Measurements from ENCODE around the gene SLC39A2.
"Not testable (repeated sequence)": the region's sequence is repeated elsewhere in the genome, so short reads cannot be mapped to it uniquely, and the experiment has no call there.

SLC39A2 gene

GRCh38 chr14:21037156-21037555 is 38.1 kb downstream of the SLC39A2 start:
- Mint-ChIP-seq H3K4me1 (peaks cover 52% of the 10 kb centered on the region), H3K27me3 (ENCODE audit: low read depth) (no peaks in the 10 kb centered on the region), H3K36me3 (ENCODE audit: low read depth) (no peaks in the 10 kb centered on the region), H3K9me3 (no peaks in the 10 kb centered on the region), H3K27ac (peak overlapping the region in 1 of 3 experiments; percentile 10), H3K4me3 (no peak overlapping the region)
- TF ChIP-seq, protein P1, sequence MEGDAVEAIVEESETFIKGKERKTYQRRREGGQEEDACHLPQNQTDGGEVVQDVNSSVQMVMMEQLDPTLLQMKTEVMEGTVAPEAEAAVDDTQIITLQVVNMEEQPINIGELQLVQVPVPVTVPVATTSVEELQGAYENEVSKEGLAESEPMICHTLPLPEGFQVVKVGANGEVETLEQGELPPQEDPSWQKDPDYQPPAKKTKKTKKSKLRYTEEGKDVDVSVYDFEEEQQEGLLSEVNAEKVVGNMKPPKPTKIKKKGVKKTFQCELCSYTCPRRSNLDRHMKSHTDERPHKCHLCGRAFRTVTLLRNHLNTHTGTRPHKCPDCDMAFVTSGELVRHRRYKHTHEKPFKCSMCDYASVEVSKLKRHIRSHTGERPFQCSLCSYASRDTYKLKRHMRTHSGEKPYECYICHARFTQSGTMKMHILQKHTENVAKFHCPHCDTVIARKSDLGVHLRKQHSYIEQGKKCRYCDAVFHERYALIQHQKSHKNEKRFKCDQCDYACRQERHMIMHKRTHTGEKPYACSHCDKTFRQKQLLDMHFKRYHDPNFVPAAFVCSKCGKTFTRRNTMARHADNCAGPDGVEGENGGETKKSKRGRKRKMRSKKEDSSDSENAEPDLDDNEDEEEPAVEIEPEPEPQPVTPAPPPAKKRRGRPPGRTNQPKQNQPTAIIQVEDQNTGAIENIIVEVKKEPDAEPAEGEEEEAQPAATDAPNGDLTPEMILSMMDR (IDR thresholded peaks at IDR 0.05; ENCODE audit: unreplicated experiment in 3 of 3), result no peak

DNA sequence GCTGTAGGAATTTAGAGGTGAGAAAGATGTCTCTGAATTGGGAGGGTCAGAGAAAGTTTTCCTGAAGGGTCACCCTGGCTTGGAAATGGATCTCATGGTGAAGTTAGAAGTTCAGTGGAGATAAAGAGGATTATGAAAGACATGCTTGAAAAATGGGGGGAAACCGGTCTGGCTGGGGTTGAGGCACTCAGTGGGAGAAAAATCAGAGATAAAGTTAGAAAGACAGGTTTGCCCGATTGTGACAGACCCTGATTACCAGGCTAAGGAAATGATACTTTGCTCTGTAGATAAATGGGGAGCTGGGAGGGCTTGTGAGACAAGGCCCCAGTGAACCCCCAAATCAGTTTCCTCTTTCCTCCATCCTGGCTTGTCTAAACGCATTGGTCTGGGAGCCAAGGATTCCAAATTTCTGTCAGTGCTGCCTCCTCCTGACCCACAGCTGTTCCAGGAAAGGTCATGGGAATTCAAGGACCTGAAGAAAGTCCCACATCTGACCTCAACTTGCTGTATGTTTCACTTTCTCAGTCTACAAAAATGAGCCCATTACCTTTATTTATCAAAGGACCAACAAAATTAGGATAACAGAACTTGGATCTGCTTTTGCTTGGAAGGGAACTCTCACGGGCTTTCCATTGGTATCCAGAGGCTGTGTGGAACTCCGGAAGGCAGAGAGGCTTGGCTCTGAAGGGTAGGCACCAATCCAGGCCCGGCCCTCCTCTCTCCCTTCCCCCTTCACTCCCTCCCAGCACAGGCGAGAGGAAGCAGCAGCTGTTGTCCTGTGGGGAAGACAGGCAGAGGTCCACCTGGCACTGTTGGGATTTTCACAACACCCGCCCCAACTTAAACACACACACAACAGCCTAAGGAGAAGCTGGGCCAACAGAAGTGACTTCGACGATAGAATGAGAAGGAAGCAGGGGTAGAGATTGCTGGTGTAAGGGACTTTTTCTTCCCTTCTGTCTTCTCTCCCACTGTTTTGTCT is 39.6 kb downstream of the SLC39A2 start:
- Mint-ChIP-seq H3K36me3 (ENCODE audit: low read depth) (no peaks in the 10 kb centered on the region), H3K27ac (peak overlapping the region; percentile 89 to 99 (median 94)), H3K4me1 (peaks cover 51% of the 10 kb centered on the region), H3K4me3 (peak overlapping the region in 2 of 3 experiments; percentile 67), H3K9me3 (no peaks in the 10 kb centered on the region), H3K27me3 (ENCODE audit: low read depth) (no peaks in the 10 kb centered on the region)
- TF ChIP-seq, protein P1 (IDR thresholded peaks at IDR 0.05; ENCODE audit: unreplicated experiment in 3 of 3), result no peak

DNA sequence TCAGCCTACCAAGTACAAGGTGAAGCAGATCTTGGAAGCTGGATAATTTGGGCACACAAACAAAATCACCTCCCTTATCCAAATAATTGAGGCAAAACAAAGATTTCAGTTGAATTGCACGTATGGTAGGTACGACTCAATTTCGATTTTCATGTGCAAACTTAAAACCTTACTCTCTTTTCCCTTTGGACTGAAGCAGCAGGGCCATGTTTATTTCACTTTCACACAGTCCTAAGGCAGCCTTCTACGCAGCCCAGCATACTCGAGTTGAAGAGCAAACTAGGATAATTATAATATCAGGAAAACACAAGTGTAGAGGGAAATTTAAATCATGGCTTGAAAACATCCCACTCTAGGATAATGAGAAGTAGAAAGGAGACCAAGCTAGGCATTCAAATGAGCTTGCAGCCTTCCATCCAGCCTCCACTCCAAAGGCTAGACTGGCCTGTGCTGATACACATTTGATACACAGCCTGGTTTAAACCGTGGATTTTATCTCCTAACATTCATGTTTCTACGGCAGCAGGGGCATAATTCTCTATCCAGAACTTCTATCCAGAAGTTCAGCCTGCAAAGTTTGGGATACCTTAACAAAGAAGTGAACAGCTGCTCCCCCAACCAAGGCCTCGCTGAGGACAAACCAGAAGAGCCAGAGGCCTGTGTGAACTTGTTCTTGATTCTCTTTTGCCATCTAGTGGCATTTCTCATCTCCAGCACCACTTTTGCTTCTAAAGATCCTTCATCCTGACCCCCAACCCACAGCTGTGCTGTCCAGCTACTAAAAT is 40.7 kb downstream of the SLC39A2 start:
- Mint-ChIP-seq H3K4me1 (peaks cover 58% of the 10 kb centered on the region), H3K27ac (peak overlapping the region; percentile 89 to 99 (median 94)), H3K36me3 (ENCODE audit: low read depth) (no peaks in the 10 kb centered on the region), H3K4me3 (peak overlapping the region in 2 of 3 experiments; percentile 67), H3K9me3 (no peaks in the 10 kb centered on the region), H3K27me3 (ENCODE audit: low read depth) (no peaks in the 10 kb centered on the region)
- TF ChIP-seq, protein P1 (IDR thresholded peaks at IDR 0.05; ENCODE audit: unreplicated experiment in 3 of 3), result peak; percentile 73 to 80 (median 76)

DNA sequence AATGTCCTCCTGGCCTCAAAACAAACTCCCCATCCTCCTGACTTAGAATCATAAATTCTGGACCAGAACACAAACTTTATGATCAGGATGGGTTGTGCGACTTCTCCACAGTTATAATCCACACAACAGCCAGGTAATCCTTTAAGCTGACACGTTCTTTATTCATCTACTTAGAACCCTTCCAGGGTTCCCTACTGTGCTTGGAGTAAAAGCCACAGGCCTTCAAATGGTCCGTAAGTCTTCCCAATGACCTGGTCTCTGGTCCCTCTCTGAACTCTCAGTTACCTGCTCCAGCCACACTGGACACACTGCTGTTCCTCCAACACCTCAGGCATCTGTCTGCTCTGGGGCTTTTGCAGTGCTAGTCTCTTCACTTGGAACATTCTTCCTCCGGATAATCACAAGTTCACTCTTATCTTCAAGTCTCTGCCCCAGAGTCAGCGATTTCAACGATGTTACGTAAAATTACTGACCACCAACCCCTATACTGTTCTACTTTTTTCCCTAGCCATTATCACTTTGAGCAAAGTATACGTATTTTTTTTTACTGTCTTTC is 41.4 kb downstream of the SLC39A2 start:
- Mint-ChIP-seq H3K27me3 (ENCODE audit: low read depth) (no peaks in the 10 kb centered on the region), H3K4me3 (peak overlapping the region in 2 of 3 experiments; percentile 11 to 35), H3K27ac (peak overlapping the region; percentile 89 to 99 (median 94)), H3K36me3 (ENCODE audit: low read depth) (no peaks in the 10 kb centered on the region), H3K4me1 (peaks cover 62% of the 10 kb centered on the region), H3K9me3 (no peaks in the 10 kb centered on the region)
- TF ChIP-seq, protein P1 (IDR thresholded peaks at IDR 0.05; ENCODE audit: unreplicated experiment in 3 of 3), result peak in 1 of 3 experiments; percentile 17

DNA sequence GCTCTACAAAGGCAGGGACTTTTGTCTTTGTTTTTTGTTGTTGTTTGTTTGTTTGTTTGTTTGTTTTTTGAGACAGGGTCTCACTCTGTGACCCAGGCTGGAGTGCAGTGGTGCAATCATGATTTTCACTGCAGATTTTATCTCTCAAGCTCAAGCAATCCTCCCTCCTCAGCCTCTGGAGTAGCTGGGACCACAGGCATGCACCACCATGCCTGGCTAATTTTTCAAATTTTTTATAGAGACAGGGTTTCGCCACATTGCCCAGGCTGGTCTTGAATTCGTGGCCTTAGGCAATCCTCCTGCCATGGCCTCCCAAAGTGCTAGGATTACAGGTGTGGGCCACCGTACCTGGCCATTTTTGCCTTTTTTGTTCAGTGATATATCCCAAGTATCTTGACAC is 41.8 kb downstream of the SLC39A2 start:
- Mint-ChIP-seq H3K27ac (peak overlapping the region in 1 of 3 experiments; percentile 66), H3K4me1 (peaks cover 62% of the 10 kb centered on the region)
- H3K36me3 Mint-ChIP-seq (ENCODE audit: low read depth); H3K9me3 Mint-ChIP-seq; H3K27me3 Mint-ChIP-seq (ENCODE audit: low read depth); H3K4me3 Mint-ChIP-seq: not testable (repeated sequence)
